K562 (cell line): Measurements from ENCODE around the gene ABHD17B. TPM values are rescaled to one million over a fixed set of nuclear protein-coding genes. Genes with fewer than 3 reads are reported as not detected.

Source experiments
- ATAC-seq: fragments of 200-7000 bp; cut with Tn5 transposase; 3 replicates; pipeline ENCODE4 v1.9.1; 2020; ENCODE audit warnings: moderate library complexity
- BruUV-seq: library from RNA; stranded (reverse); fragments of 400-500 nt; replicated peaks from 2 replicates; lab custom pipeline; 2021; lab: Mats Ljungman, UMichigan
- CTCF ChIA-PET: fragments of 300-600 bp; formaldehyde crosslinking; extraction: SDS; loops from one replicate; lab custom pipeline; 2021; ENCODE audit warnings: low intra/inter-chr PET ratio; lab: Yijun Ruan, JAX
- POLR2A ChIA-PET: fragments of 300-600, 350-650 bp; sonication (Branson Sonifier 250); formaldehyde crosslinking; extraction: SDS; loops from one replicate; lab custom pipeline; 2021; ENCODE audit warnings: antibody characterized with exemption, inconsistent platforms; lab: Yijun Ruan, JAX
- DNase-seq, 4 experiments: peaks; one replicate each; pipeline versions ENCODE4 v3.0.0 to v3.0.0-alpha.2; 2011 to 2018; ENCODE audit warnings: low spot score in 3 of 4, mixed read lengths in 3 of 4; ENCODE audit errors: extremely low read depth in 1 of 4
- FAIRE-seq: peaks from 2 replicates; lab custom pipeline; 2011; peaks lifted over from hg19 to GRCh38; lab: Jason Lieb, UNC
- H2AFZ ChIP-seq: 2 replicates; pipeline ENCODE4 v1.6.0; 2011; ENCODE audit warnings: low read depth, low read length, control low read depth, inconsistent platforms
- H3K27ac ChIP-seq: fragments of 200-600 bp; 3 replicates; pipeline ENCODE4 v1.8.0; 2011; ENCODE audit warnings: low read depth, mild to moderate bottlenecking, control low read depth, inconsistent platforms, low read length, moderate library complexity, mixed read lengths; ENCODE audit errors: extremely low read depth
- H3K27me3 ChIP-seq, 2 experiments: fragments of 300-600 bp in 1 of 2; 2 replicates in 1 of 2; 3 replicates in 1 of 2; pipeline versions ENCODE4 v1.6.0 to v1.8.0; 2011; ENCODE audit warnings: inconsistent platforms in 2 of 2, low read length in 2 of 2, mild to moderate bottlenecking in 1 of 2, mixed read lengths in 1 of 2, moderate library complexity in 1 of 2; ENCODE audit not compliant: control insufficient read depth in 2 of 2, insufficient read depth in 2 of 2
- H3K36me3 ChIP-seq: fragments of 300-600 bp; 3 replicates; pipeline ENCODE4 v1.8.0; 2011; ENCODE audit warnings: mild to moderate bottlenecking, low read length, inconsistent platforms; ENCODE audit not compliant: control insufficient read depth, insufficient read depth
- H3K4me1 ChIP-seq, 2 experiments: fragments of 200-600 bp in 1 of 2; replicated peaks in 1 of 2; 2 replicates in 1 of 2; 3 replicates in 1 of 2; pipeline versions ENCODE4 v1.5.1 to v1.8.0; 2011; ENCODE audit warnings: inconsistent platforms in 2 of 2, low read length in 2 of 2, mild to moderate bottlenecking in 1 of 2, mixed read lengths in 1 of 2, moderate library complexity in 1 of 2; ENCODE audit not compliant: control insufficient read depth in 2 of 2, insufficient read depth in 2 of 2
- H3K4me2 ChIP-seq: 2 replicates; pipeline ENCODE4 v1.6.1; 2011; ENCODE audit warnings: low read length, control low read depth, inconsistent platforms, mixed read lengths; ENCODE audit not compliant: insufficient read depth
- H3K4me3 ChIP-seq: fragments of 200-600 bp; sonication (generic), shearing (Covaris generic); 2 replicates; pipeline ENCODE4 v1.5.1; 2016; ENCODE audit warnings: control low read depth, inconsistent platforms
- H3K79me2 ChIP-seq: fragments of 200-600 bp; 3 replicates; pipeline ENCODE4 v1.8.0; 2011; ENCODE audit warnings: low read length, inconsistent platforms; ENCODE audit not compliant: control insufficient read depth, insufficient read depth
- H3K9ac ChIP-seq, 2 experiments: 2 replicates each; pipeline versions ENCODE4 v1.6.0 to v1.6.1; 2011; ENCODE audit warnings: low read depth in 2 of 2, low read length in 2 of 2, control low read depth in 1 of 2, inconsistent platforms in 1 of 2, mild to moderate bottlenecking in 1 of 2, mixed read lengths in 1 of 2; ENCODE audit not compliant: insufficient read depth in 1 of 2
- H3K9me1 ChIP-seq: one replicate; pipeline ENCODE4 v1.6.0; 2011; ENCODE audit warnings: inconsistent platforms, mild to moderate bottlenecking, low read length, moderate library complexity; ENCODE audit not compliant: control insufficient read depth, insufficient read depth
- H3K9me3 ChIP-seq: replicated peaks from 2 replicates; pipeline ENCODE4 v1.5.1; 2011; ENCODE audit warnings: low read depth, low read length, inconsistent platforms; ENCODE audit not compliant: control insufficient read depth, insufficient read depth
- H4K20me1 ChIP-seq: replicated peaks from 2 replicates; pipeline ENCODE4 v1.6.1; 2011; ENCODE audit warnings: low read length, inconsistent platforms, mixed read lengths; ENCODE audit not compliant: control insufficient read depth, insufficient read depth
- CAMTA2 ChIP-seq: fragments of 250-450 bp; sonication (Bioruptor Pico); conservative IDR thresholded peaks from 2 replicates; pipeline ENCODE4 v1.5.1; 2022
- CREB1 ChIP-seq, 2 experiments: sonication (generic) in 1 of 2; formaldehyde crosslinking in 1 of 2; IDR thresholded peaks; 2 replicates each; pipeline versions ENCODE4 v1.6.1 to v1.8.0; 2012 to 2022; ENCODE audit warnings: inconsistent platforms in 1 of 2, mild to moderate bottlenecking in 1 of 2, missing genetic modification reagents in 1 of 2, moderate library complexity in 1 of 2
- GATAD2B ChIP-seq: fragments of 450-650 bp; IDR thresholded peaks from 2 replicates; pipeline ENCODE4 v1.6.1; 2017; ENCODE audit warnings: mild to moderate bottlenecking, borderline replicate concordance
- KLF1 ChIP-seq: fragments of 450-650 bp; IDR thresholded peaks from 2 replicates; pipeline ENCODE4 v1.6.1; 2016; ENCODE audit warnings: missing genetic modification characterization, missing compliant biosample characterization
- KLF10 ChIP-seq: fragments of 250-450 bp; sonication (Bioruptor Pico); IDR thresholded peaks from 2 replicates; pipeline ENCODE4 v1.6.1; 2021; ENCODE audit warnings: matching md5 sums
- MEF2A ChIP-seq: IDR thresholded peaks from 2 replicates; pipeline ENCODE4 v1.6.1; 2011; ENCODE audit warnings: low read depth, mild to moderate bottlenecking, low read length, moderate library complexity; ENCODE audit not compliant: control insufficient read depth
- MTF1 ChIP-seq: fragments of 250-450 bp; sonication (Bioruptor Pico); IDR thresholded peaks from 2 replicates; pipeline ENCODE4 v1.9.0; 2021; ENCODE audit warnings: moderate library complexity, mild to moderate bottlenecking, inconsistent platforms, borderline replicate concordance
- NFE2L1 ChIP-seq: fragments of 450-650 bp; IDR thresholded peaks from 2 replicates; pipeline ENCODE4 v1.6.1; 2016; ENCODE audit warnings: missing genetic modification characterization, low read depth, mild to moderate bottlenecking, missing compliant biosample characterization, moderate library complexity, borderline replicate concordance
- RBFOX2 ChIP-seq: fragments of 200-400 bp; formaldehyde crosslinking; IDR thresholded peaks from 2 replicates; pipeline ENCODE4 v1.6.1; 2017; ENCODE audit warnings: low read depth, mild to moderate bottlenecking, low read length, moderate library complexity
- SPI1 ChIP-seq: IDR thresholded peaks from 2 replicates; pipeline ENCODE4 v1.6.1; 2011; ENCODE audit warnings: low read depth, low read length, control low read depth, borderline replicate concordance
- ZNF644 ChIP-seq: fragments of 200-800 bp; sonication (Bioruptor generic); IDR thresholded peaks from 2 replicates; pipeline ENCODE4 v1.6.1; 2016; ENCODE audit warnings: low read depth, missing genetic modification characterization, missing compliant biosample characterization
- ZNF707 ChIP-seq: fragments of 250-450 bp; sonication (Bioruptor Pico); conservative IDR thresholded peaks from 2 replicates; pipeline ENCODE4 v1.8.0; 2022; ENCODE audit warnings: inconsistent platforms, mild to moderate bottlenecking, moderate library complexity
- WGBS: fragments of 100-300 bp; shearing (Covaris generic); methylation state at CpG from one replicate; pipeline ENCODE4 v1.1.6; 2016; ENCODE audit warnings: low coverage, mixed read lengths; ENCODE audit not compliant: insufficient coverage; ENCODE audit errors: missing lambda C conversion rate; 5-methylcytosine and 5-hydroxymethylcytosine counted together
- in situ Hi-C: fragments of 300-500 bp; cut with MboI; formaldehyde crosslinking; loops from 4 replicates; pipeline ENCODE4 v1.15.0; 2018; ENCODE audit warnings: inconsistent platforms, mixed read lengths
- intact Hi-C: fragments of 100-400 bp; cut with micrococcal nuclease; formaldehyde crosslinking; loops from 2 replicates; pipeline ENCODE4 v1.14.2; 2022
- polyA plus RNA-seq, 8 experiments: library from polyadenylated mRNA; depleted of rRNA in 4 of 8; stranded (reverse) in 5 of 8; unstranded in 3 of 8; fragments of >200 nt; fragmentation: Nextera tagmentation in 2 of 8; fragmentation: Illumina TruSeq in 1 of 8; extraction: Ambion mirVana in 2 of 8; extraction: Trizol in 1 of 8; gene quantifications; 2 replicates each; pipeline versions ENCODE4 v1.2.1 to v1.2.3, GENCODE V29; 2011 to 2014; ENCODE audit warnings: inconsistent platforms in 1 of 8, missing spikeins in 1 of 8
- total RNA-seq, 7 experiments: library from RNA; depleted of rRNA in 6 of 7; stranded (reverse); fragments of >200 nt in 6 of 7; fragmentation: Illumina TruSeq in 2 of 7; extraction: Trizol in 2 of 7; gene quantifications; 2 replicates each; pipeline versions ENCODE4 v1.2.1 to v1.2.3, GENCODE V29; 2011 to 2021; ENCODE audit warnings: low replicate concordance in 1 of 7
- TF ChIP-seq, protein P1 (sequence below): fragments of 450-650 bp; IDR thresholded peaks from 2 replicates; pipeline ENCODE4 v1.6.1; 2018; ENCODE audit warnings: mild to moderate bottlenecking, low read depth; ENCODE audit not compliant: partially characterized antibody
- TF ChIP-seq, protein P2 (sequence below): fragments of 450-650 bp; IDR thresholded peaks from 2 replicates; pipeline ENCODE4 v1.6.1; 2016
- TF ChIP-seq, protein P3 (sequence below): IDR thresholded peaks from 2 replicates; pipeline ENCODE4 v1.6.1; 2011; ENCODE audit warnings: borderline replicate concordance, low read depth, mild to moderate bottlenecking, moderate library complexity, low read length; ENCODE audit not compliant: insufficient read depth, poor library complexity, severe bottlenecking
- TF ChIP-seq, protein P4 (sequence below): sonication (generic); IDR thresholded peaks from 2 replicates; pipeline ENCODE4 v1.6.1; 2016

The ABHD17B gene
- total and polyA plus RNA-seq, 9 of the 15 experiments (the other 6 are each of a cell fraction or from before 2014, with no cell fraction given): 1.9 to 13.4 (median 10.1) TPM

DNA sequence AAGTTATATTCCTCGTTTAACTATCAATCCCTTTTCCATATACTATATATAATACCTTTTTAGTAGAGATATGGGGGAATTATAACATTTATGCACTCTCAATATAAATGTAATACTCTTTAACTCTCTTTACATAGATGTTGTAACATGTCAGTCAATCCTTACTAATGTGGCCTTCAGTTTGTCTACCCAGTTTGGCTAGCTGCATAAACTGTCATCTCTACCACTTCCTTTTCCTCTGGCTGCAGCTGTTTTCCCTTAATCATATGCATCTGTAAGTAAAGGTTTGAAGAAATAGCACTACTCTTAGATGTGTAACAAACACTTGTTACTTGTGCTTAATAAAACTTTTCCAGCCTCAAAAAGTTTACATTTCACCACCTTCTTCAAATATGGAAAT lies 13.4 kb downstream of the ABHD17B start:
- peaks cover 80% of the 10 kb centered on the region for H3K79me2 ChIP-seq
- H3K27me3 ChIP-seq: no peaks in the 10 kb centered on the region
- CTCF ChIA-PET: no interaction called here
- no peak for ATAC-seq
- intact Hi-C loops (no loop called here), in situ Hi-C loops (no loop called here)
- BruUV-seq: no TSS peak
- no peaks in the 10 kb centered on the region for H4K20me1 ChIP-seq
- H3K36me3 ChIP-seq: no peaks in the 10 kb centered on the region
- peaks cover 0 to 4% of the 10 kb centered on the region in 2 experiments; a peak in 3 of 5 replicates for H3K4me1 ChIP-seq
- no peak overlapping the region for H3K4me3 ChIP-seq
- H3K9ac ChIP-seq: no peak overlapping the region
- H3K9me1 ChIP-seq: no peaks in the 10 kb centered on the region
- no peak for DNase-seq
- WGBS: 75% methylated on average over 1 of the region's 1 CpG
- H3K27ac ChIP-seq: no peak overlapping the region
- POLR2A ChIA-PET: no interaction called here
- FAIRE-seq: no peak
- H3K4me2 ChIP-seq: no peak overlapping the region
- no peak overlapping the region for H2AFZ ChIP-seq
- H3K9me3 ChIP-seq: no peaks in the 10 kb centered on the region
- TF ChIP-seq GATAD2B (no peak), CAMTA2 (no peak), KLF1 (tag) (no peak), ZNF707 (CRISPR knock-in tag) (no peak), MEF2A (no peak), CREB1 (IDR thresholded peaks at IDR 0.05) (no peak), CREB1 (CRISPR knock-in tag; IDR thresholded peaks at IDR 0.05) (no peak), ZNF644 (tag) (no peak), MTF1 (no peak), NFE2L1 (tag) (no peak), SPI1 (peak; percentile 26; the same call in 1 of the 2 replicates), RBFOX2 (no peak), KLF10 (CRISPR knock-in tag) (no peak)
- TF ChIP-seq, protein P1, sequence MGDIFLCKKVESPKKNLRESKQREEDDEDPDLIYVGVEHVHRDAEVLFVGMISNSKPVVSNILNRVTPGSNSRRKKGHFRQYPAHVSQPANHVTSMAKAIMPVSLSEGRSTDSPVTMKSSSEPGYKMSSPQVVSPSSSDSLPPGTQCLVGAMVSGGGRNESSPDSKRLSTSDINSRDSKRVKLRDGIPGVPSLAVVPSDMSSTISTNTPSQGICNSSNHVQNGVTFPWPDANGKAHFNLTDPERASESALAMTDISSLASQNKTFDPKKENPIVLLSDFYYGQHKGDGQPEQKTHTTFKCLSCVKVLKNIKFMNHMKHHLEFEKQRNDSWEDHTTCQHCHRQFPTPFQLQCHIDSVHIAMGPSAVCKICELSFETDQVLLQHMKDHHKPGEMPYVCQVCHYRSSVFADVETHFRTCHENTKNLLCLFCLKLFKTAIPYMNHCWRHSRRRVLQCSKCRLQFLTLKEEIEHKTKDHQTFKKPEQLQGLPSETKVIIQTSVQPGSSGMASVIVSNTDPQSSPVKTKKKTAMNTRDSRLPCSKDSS: no peak
- TF ChIP-seq, protein P2, sequence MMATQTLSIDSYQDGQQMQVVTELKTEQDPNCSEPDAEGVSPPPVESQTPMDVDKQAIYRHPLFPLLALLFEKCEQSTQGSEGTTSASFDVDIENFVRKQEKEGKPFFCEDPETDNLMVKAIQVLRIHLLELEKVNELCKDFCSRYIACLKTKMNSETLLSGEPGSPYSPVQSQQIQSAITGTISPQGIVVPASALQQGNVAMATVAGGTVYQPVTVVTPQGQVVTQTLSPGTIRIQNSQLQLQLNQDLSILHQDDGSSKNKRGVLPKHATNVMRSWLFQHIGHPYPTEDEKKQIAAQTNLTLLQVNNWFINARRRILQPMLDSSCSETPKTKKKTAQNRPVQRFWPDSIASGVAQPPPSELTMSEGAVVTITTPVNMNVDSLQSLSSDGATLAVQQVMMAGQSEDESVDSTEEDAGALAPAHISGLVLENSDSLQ: 0 out of 2 replicates have a peak, but pooled peaks have one; percentile 16
- TF ChIP-seq, protein P3, sequence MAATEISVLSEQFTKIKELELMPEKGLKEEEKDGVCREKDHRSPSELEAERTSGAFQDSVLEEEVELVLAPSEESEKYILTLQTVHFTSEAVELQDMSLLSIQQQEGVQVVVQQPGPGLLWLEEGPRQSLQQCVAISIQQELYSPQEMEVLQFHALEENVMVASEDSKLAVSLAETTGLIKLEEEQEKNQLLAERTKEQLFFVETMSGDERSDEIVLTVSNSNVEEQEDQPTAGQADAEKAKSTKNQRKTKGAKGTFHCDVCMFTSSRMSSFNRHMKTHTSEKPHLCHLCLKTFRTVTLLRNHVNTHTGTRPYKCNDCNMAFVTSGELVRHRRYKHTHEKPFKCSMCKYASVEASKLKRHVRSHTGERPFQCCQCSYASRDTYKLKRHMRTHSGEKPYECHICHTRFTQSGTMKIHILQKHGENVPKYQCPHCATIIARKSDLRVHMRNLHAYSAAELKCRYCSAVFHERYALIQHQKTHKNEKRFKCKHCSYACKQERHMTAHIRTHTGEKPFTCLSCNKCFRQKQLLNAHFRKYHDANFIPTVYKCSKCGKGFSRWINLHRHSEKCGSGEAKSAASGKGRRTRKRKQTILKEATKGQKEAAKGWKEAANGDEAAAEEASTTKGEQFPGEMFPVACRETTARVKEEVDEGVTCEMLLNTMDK: no peak
- TF ChIP-seq, protein P4, sequence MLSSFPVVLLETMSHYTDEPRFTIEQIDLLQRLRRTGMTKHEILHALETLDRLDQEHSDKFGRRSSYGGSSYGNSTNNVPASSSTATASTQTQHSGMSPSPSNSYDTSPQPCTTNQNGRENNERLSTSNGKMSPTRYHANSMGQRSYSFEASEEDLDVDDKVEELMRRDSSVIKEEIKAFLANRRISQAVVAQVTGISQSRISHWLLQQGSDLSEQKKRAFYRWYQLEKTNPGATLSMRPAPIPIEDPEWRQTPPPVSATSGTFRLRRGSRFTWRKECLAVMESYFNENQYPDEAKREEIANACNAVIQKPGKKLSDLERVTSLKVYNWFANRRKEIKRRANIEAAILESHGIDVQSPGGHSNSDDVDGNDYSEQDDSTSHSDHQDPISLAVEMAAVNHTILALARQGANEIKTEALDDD: peak; percentile 76
